Heart left ventricle (tissue), 13 donors: ENCODE results near the gene WDR48.

Experiments
- CTCF ChIP-seq, 12 donors: fragments of 200-600 bp; sonication (generic) in 4 of 12; IDR thresholded peaks; one replicate each; pipeline versions ENCODE4 v1.5.0 to v1.8.0; 2018 to 2022; ENCODE audit warnings: antibody characterized with exemption in 12 of 12, mild to moderate bottlenecking in 5 of 12
- POLR2A ChIP-seq, 2 donors: fragments of 450-650 bp; IDR thresholded peaks; one replicate each; pipeline ENCODE4 v1.6.1; 2017; ENCODE audit warnings: antibody characterized with exemption in 2 of 2, mild to moderate bottlenecking in 2 of 2, moderate library complexity in 2 of 2
- donor health status: ischemic (EF 13 %, LVEDD 7.1; RV severe dilation, severe dysfunction).
- donor health status: DM: no; HTN: yes; CAD: no.
- donor health status: DM: no; HTN: no; CAD: no.
- donor health status: ischemic (EF 25% LVEDD 6.9; RV normal size, moderate dysfunction).
- donor health status: ischemic (EF 25% LVEDD 5.7; RV mildly dilated, moderate dysfunction).
- donor health status: ischemic (EF 35%, LVEDD 5.7; RV mildly dilated, moderate dysfunction).
- donor health status: nonischemic (EF 11% LVEDD 7.7; RV severe dilation, severe dysfunction).
- donor health status: DM: yes; HTN: yes; CAD: no.
- donor health status: PGD.
- donor health status: ischemic (EF 29% LVEDD 5.4; RV normal size, mild dysfunction).
- donor health status: nonischemic (EF 23%, LVEDD 6.1; RV moderate dilation, normal function).

GRCh38 chr3:39064646-39065045 lies 12.8 kb downstream of the WDR48 start:
- TF ChIP-seq POLR2A (IDR thresholded peaks at IDR 0.05) (no peak), CTCF (IDR thresholded peaks at IDR 0.05) (no peak)
